ENCODE data around the gene ELAVL3. TPM values are rescaled to one million over a fixed set of nuclear protein-coding genes. Genes with fewer than 3 reads are reported as not detected.

Gene ELAVL3
- polyA plus RNA-seq, 1 of the 3 experiments (the other 2 are of a cell fraction) = 0.48 TPM

GRCh38 chr19:11496391-11497163 is 15.7 kb upstream of the ELAVL3 start:
- no peaks in the 10 kb centered on the region for H3F3A ChIP-seq (replicated peaks; ENCODE audit: insufficient read depth)
- DNase-seq = peak; percentile 88
- H3K27ac ChIP-seq (ENCODE audit: low read depth in 2 of 2, low read length in 1 of 2) = no peak overlapping the region
- H3K27me3 ChIP-seq (ENCODE audit: insufficient read depth) = no peaks in the 10 kb centered on the region
- TF ChIP-seq FOSL2 (IDR thresholded peaks at IDR 0.05; ENCODE audit: borderline replicate concordance, low read depth) (peak; percentile 81), SMC3 (IDR thresholded peaks at IDR 0.05; ENCODE audit: low read depth, low read length) (peak; percentile 68), CHD2 (IDR thresholded peaks at IDR 0.05; ENCODE audit: low read length, partially characterized antibody) (no peak), CTCF (IDR thresholded peaks at IDR 0.05) (peak; percentile 89), RAD21 (IDR thresholded peaks at IDR 0.05; ENCODE audit: low read length) (peak; percentile 59), SIN3A (IDR thresholded peaks at IDR 0.05; ENCODE audit: borderline replicate concordance, low read depth, low read length) (0 out of 2 replicates have a peak, but pooled peaks have one; percentile 28), JUND (IDR thresholded peaks at IDR 0.05) (peak; percentile 54; the same call in 1 of the 2 replicates), TEAD4 (IDR thresholded peaks at IDR 0.05; ENCODE audit: borderline replicate concordance, insufficient read depth) (no peak)
- H3K9me2 ChIP-seq = no peaks in the 10 kb centered on the region
- H3K9ac ChIP-seq = no peak overlapping the region
- H4K20me1 ChIP-seq (ENCODE audit: insufficient read depth) = peaks cover 8% of the 10 kb centered on the region; the same call in 1 of the 2 replicates
- peaks cover 0 to 10% of the 10 kb centered on the region in 2 experiments for H3K36me3 ChIP-seq (replicated peaks in 1 of 2; ENCODE audit: control insufficient read depth in 1 of 2, insufficient read depth in 2 of 2, low read length in 1 of 2)
- WGBS (ENCODE audit: low lambda C conversion rate) = 47% methylated on average over 11 of the region's 17 CpGs
- H2AFZ ChIP-seq (ENCODE audit: low read depth) = no peak overlapping the region
- H3K4me1 ChIP-seq (ENCODE audit: control insufficient read depth in 1 of 2, insufficient read depth in 2 of 2, low read depth in 1 of 2, low read length in 1 of 2) = peaks cover 0 to 3% of the 10 kb centered on the region in 2 experiments; a peak in 1 of 4 replicates
- ChIA-PET CTCF (interaction anchor here (0.5 to 5.0 kb wide), 20 partner anchors 9 to 782 kb away, joined by 3 to 57 read pairs (median 3); partner anchors contain the start of genes ELAVL3 and ZNF653), POLR2A (no interaction called here)
- no peaks in the 10 kb centered on the region for H3K9me3 ChIP-seq
- H3K4me3 ChIP-seq (ENCODE audit: low read depth in 2 of 2, low read length in 1 of 2) = no peak overlapping the region; a peak in 1 of 4 replicates
- no peak overlapping the region for H3K4me2 ChIP-seq
- no peaks in the 10 kb centered on the region for H3K79me2 ChIP-seq (ENCODE audit: insufficient read depth)

GRCh38 chr19:11495885-11496284 is 15.0 kb upstream of the ELAVL3 start:
- TF ChIP-seq RCOR1 (IDR thresholded peaks at IDR 0.05; ENCODE audit: low read length) (no peak), GATA2 (CRISPR knock-in tag; IDR thresholded peaks at IDR 0.05) (no peak), EZH2phosphoT487 (IDR thresholded peaks at IDR 0.05; ENCODE audit: borderline replicate concordance, low read depth) (no peak), EP300 (IDR thresholded peaks at IDR 0.05; ENCODE audit: borderline replicate concordance in 1 of 2, low read depth in 1 of 2, low read length in 1 of 2) (no peak), SMC3 (IDR thresholded peaks at IDR 0.05; ENCODE audit: low read depth, low read length) (no peak), CHD2 (IDR thresholded peaks at IDR 0.05; ENCODE audit: low read length, partially characterized antibody) (no peak), USF1 (IDR thresholded peaks at IDR 0.05; ENCODE audit: borderline replicate concordance, low read depth) (no peak), MXI1 (IDR thresholded peaks at IDR 0.05; ENCODE audit: low read depth, low read length) (no peak), RXRA (IDR thresholded peaks at IDR 0.05; ENCODE audit: borderline replicate concordance, low read depth) (no peak), ZBTB33 (IDR thresholded peaks at IDR 0.05; ENCODE audit: borderline replicate concordance, low read depth) (no peak), FOXM1 (IDR thresholded peaks at IDR 0.05; ENCODE audit: low read depth) (no peak), USF2 (IDR thresholded peaks at IDR 0.05; ENCODE audit: borderline replicate concordance, low read depth, low read length) (no peak)
- Histone ChIP-seq H4K20me1 (ENCODE audit: insufficient read depth) (peaks cover 8% of the 10 kb centered on the region; the same call in 1 of the 2 replicates), H3K36me3 (replicated peaks in 1 of 2; ENCODE audit: control insufficient read depth in 1 of 2, insufficient read depth in 2 of 2, low read length in 1 of 2) (peaks cover 0 to 10% of the 10 kb centered on the region in 2 experiments), H3F3A (replicated peaks; ENCODE audit: insufficient read depth) (no peaks in the 10 kb centered on the region), H3K27ac (ENCODE audit: low read depth in 2 of 2, low read length in 1 of 2) (no peak overlapping the region), H3K4me2 (no peak overlapping the region), H3K4me3 (ENCODE audit: low read depth in 2 of 2, low read length in 1 of 2) (no peak overlapping the region), H3K27me3 (ENCODE audit: insufficient read depth) (no peaks in the 10 kb centered on the region), H3K9me2 (no peaks in the 10 kb centered on the region), H2AFZ (ENCODE audit: low read depth) (no peak overlapping the region), H3K79me2 (ENCODE audit: insufficient read depth) (no peaks in the 10 kb centered on the region), H3K4me1 (ENCODE audit: control insufficient read depth in 1 of 2, insufficient read depth in 2 of 2, low read depth in 1 of 2, low read length in 1 of 2) (peaks cover 0 to 3% of the 10 kb centered on the region in 2 experiments; a peak in 1 of 4 replicates), H3K9ac (no peak overlapping the region), H3K9me3 (no peaks in the 10 kb centered on the region)
- ChIA-PET CTCF (interaction anchor here (0.6 to 5.0 kb wide), 13 partner anchors 10 to 92 kb away, joined by 3 to 57 read pairs (median 4); partner anchors contain the start of genes ELAVL3 and ZNF653), POLR2A (no interaction called here)
- DNase-seq = peak; percentile 12
- 96% methylated on average over 13 of the region's 22 CpGs for WGBS (ENCODE audit: low lambda C conversion rate)

All from SK-N-SH (cell line).